ENCODE results near the gene SLC27A2. TPM values are rescaled to one million over a fixed set of nuclear protein-coding genes. Genes with fewer than 3 reads are reported as not detected.
A peak's percentile ranks its signal among the peaks of the same experiment; 100 is the strongest.
"Not testable (repeated sequence)": the region's sequence is repeated elsewhere in the genome, so short reads cannot be mapped to it uniquely, and the experiment has no call there.

SLC27A2 gene
- total RNA-seq = 10 to 100 TPM; 72.6 to 77.6 TPM

DNA sequence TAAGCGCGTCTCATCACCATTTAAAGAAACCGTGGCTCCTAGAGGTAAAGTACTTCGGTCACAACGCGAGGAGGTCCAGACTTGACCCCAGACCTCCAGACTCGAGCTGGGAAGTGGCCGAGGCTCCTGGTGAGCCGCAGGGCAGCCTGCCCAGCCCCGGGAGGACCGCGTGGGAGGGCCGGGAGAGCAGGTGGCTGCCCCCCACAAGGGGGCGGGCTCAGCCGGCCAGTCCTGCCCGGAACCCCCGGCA lies at the start of gene SLC27A2:
TSS of gene SLC27A2 (plus strand) at position 228 of the 250 bp plus-strand sequence. CDS start 232 bp downstream, outside the sequence.
- Mint-ChIP-seq H3K4me1 (ENCODE audit: low read depth in 2 of 2) (peaks cover 59% of the 10 kb centered on the region in 2 donors), H3K36me3 (peaks cover 7% of the 10 kb centered on the region), H3K27me3 (no peaks in the 10 kb centered on the region), H3K27ac (peak within 1 kb of the TSS; percentile 97 to 99), H3K9me3 (no peaks in the 10 kb centered on the region), H3K4me3 (peak within 1 kb of the TSS; percentile 96)
- peak; percentile 59 to 73 for ATAC-seq
- DNase-seq (ENCODE audit: low spot score) = peak; percentile 79

DNA sequence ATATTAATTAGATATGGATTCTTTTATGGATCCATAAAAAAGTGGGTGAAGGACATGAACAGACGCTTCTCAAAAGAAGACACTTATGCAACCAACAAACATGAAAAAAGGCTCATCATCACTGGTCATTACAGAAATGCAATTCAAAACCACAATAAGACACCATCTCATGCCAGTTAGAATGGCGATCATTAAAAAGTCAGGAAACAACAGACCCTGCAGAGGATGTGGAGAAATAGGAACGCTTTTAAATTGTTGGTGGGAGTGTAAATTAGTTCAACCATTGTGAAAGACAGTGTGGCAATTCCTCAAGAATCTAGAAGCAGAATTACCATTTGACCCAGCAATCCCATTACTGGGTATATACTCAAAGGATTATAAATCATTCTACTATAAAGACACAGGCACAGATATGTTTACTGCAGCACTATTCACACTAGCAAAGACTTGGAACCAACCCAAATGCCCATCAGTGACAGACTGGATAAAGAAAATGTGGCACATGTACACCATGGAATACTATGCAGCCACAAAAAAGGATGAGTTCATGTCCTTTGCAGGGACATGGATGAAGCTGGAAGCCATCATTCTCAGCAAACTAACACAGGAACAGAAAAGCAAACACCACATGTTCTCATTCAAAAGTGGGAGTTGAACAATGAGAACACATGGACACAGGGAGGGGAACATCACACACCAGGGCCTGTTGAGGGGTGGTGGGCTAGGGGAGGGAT lies 49.6 kb upstream of the SLC27A2 start:
- not testable (repeated sequence) for H3K27me3 Mint-ChIP-seq; ATAC-seq; DNase-seq (ENCODE audit: low spot score); H3K9me3 Mint-ChIP-seq
- H3K36me3 Mint-ChIP-seq = peaks cover 36% of the 10 kb centered on the region
- H3K27ac Mint-ChIP-seq = peak overlapping the region; percentile 82 to 94
- peaks cover 50 to 56% of the 10 kb centered on the region in 2 donors for H3K4me1 Mint-ChIP-seq (ENCODE audit: low read depth in 2 of 2)
- peak overlapping the region; percentile 48 for H3K4me3 Mint-ChIP-seq

DNA sequence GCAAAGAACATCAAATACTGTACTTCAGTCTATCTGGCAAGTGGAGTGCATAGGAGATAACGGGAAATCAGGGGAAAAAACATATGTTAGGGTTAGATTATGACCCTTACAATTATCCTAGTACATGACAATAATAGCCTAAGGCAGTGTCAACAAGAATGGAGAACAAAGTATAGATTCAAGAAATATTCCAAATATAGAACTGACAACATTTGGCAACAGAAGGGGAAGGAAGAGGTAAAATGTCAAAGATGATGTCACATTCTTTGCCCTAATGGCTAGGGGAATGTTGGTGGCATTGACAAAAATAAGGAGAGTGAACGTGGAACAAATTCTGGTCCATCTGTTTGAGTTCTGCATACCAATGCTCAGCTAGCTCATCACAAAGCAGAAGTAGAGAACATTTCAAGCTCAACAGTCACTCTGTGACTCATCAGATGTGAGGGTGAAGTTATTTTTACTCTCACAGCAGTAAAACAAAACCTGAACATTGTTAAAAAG lies 47.4 kb upstream of the SLC27A2 start:
- Mint-ChIP-seq H3K36me3 (peaks cover 22% of the 10 kb centered on the region), H3K4me1 (ENCODE audit: low read depth in 2 of 2) (peaks cover 55 to 60% of the 10 kb centered on the region in 2 donors), H3K9me3 (peaks cover 5% of the 10 kb centered on the region), H3K4me3 (peak overlapping the region; percentile 81), H3K27me3 (no peaks in the 10 kb centered on the region), H3K27ac (peak overlapping the region; percentile 88 to 94)
- ATAC-seq (peak; percentile 9 to 63), DNase-seq (ENCODE audit: low spot score) (no peak)

DNA sequence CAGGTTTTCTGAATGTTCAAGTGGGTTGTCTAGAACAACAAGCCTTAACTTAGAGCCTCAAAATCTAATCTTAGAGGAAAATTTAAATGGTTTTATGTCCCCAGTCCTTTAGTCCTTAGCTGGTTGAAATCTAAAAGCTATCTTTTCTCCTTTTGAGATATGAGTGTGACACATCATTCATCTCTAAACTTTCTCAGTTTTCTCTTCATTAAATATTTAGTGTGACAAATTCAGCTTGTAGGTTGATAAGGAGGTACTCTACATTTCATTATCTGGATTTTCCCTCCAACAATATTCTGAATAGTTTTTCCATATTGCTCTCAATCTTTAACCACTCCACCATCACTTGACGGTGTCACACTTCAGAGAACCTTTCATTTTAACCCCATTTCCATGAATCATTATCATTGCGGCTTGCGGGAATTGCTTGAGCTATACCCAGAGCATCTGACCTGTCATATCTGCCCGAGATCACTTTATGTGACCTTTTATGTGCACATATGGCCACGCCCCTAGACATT lies 46.9 kb upstream of the SLC27A2 start:
- H3K4me3 Mint-ChIP-seq = peak overlapping the region; percentile 81
- peak; percentile 65 for DNase-seq (ENCODE audit: low spot score)
- H3K9me3 Mint-ChIP-seq = peaks cover 5% of the 10 kb centered on the region
- no peaks in the 10 kb centered on the region for H3K27me3 Mint-ChIP-seq
- peak overlapping the region; percentile 88 to 94 for H3K27ac Mint-ChIP-seq
- ATAC-seq = peak; percentile 84 to 91
- peaks cover 57 to 60% of the 10 kb centered on the region in 2 donors for H3K4me1 Mint-ChIP-seq (ENCODE audit: low read depth in 2 of 2)
- peaks cover 21% of the 10 kb centered on the region for H3K36me3 Mint-ChIP-seq

DNA sequence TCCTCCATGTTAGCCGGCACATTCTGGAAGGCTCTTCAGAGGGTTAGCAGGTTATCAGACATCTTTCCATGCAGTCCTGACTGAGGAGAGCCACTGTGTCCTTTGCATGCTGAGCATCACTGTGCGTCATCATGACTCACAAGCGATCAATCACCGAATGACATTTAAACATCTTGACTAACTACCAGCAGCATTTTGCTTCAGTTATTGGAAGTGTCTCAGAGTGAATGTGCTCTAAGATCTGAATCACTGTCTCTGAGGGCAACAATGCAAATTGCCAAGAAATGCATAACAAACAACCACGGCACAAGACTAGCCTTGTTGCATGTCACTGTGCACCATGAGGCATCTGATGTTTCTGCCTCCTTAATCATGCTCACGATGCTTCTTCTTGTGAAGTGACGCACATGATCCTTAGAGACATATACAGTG lies 44.6 kb upstream of the SLC27A2 start:
- H3K4me3 Mint-ChIP-seq = peak overlapping the region; percentile 86
- peaks cover 52 to 54% of the 10 kb centered on the region in 2 donors for H3K4me1 Mint-ChIP-seq (ENCODE audit: low read depth in 2 of 2)
- no peak for DNase-seq (ENCODE audit: low spot score)
- peak; percentile 56 to 75 for ATAC-seq
- H3K9me3 Mint-ChIP-seq = no peaks in the 10 kb centered on the region
- H3K27ac Mint-ChIP-seq = peak overlapping the region; percentile 88 to 94
- no peaks in the 10 kb centered on the region for H3K27me3 Mint-ChIP-seq
- peaks cover 14% of the 10 kb centered on the region for H3K36me3 Mint-ChIP-seq

DNA sequence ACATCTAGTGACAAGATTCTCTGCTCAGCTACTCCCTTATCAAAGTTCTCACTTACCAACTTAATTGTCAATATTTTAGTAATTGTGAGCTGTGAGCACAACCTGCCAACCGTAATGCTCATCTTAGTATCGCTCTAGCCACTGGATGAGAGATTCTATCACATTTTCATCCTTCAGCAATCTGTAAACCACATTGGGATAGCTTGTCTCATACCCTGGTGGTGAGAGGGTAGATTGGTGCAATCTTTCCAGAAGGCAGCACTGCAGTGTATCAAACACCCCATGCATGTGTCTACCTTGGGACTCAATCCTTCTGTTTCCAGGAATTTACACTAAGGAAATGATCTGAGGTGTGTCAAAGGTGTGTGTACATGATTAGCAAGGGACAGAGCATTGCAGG lies 44.1 kb upstream of the SLC27A2 start:
- H3K4me3 Mint-ChIP-seq = peak overlapping the region; percentile 86
- ATAC-seq = peak; percentile 17 to 47
- no peaks in the 10 kb centered on the region for H3K27me3 Mint-ChIP-seq
- H3K36me3 Mint-ChIP-seq = peaks cover 16% of the 10 kb centered on the region
- no peak for DNase-seq (ENCODE audit: low spot score)
- peak overlapping the region; percentile 88 to 94 for H3K27ac Mint-ChIP-seq
- peaks cover 54 to 55% of the 10 kb centered on the region in 2 donors for H3K4me1 Mint-ChIP-seq (ENCODE audit: low read depth in 2 of 2)
- no peaks in the 10 kb centered on the region for H3K9me3 Mint-ChIP-seq

DNA sequence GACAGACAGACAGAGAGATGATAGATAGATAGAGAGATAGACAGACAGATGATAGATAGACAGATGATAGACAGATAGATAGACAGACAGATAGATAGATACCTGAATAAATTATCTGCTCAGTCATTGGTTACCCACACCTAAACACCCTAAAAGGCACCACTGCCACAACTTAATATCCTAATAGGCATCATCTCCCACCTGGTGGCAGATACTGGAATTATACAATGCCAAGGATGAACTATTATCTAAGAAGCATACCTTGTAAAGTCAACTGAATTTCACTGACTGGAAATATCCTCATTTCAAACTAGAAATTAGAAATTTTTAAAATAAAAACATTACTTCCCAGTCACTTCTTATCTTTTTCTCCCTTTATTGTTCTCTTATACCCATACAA lies 43.6 kb upstream of the SLC27A2 start:
- Mint-ChIP-seq H3K4me1 (ENCODE audit: low read depth in 2 of 2) (peaks cover 57 to 59% of the 10 kb centered on the region in 2 donors), H3K27me3 (no peaks in the 10 kb centered on the region), H3K27ac (peak overlapping the region; percentile 88 to 94), H3K9me3 (no peaks in the 10 kb centered on the region), H3K36me3 (peaks cover 20% of the 10 kb centered on the region), H3K4me3 (peak overlapping the region; percentile 86)
- ATAC-seq = no peak
- no peak for DNase-seq (ENCODE audit: low spot score)

DNA sequence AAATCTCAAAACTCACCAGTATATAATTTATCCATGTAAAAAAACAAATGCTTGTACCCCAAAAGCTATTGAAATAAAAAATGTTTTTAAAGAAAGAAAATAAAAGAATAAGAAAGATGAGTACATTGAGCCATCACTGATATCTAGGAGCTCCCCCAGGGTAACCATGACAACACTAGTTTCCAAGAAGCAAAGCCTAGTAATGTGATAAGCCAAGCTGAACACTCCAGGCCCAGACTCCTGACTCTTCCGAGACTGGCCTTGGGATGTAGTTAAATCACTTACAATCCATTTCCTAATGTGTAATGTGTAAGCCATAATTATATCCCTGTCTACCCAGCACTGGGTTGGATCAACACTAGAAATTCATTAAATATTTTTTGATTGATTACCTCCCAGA lies 41.9 kb upstream of the SLC27A2 start:
- Mint-ChIP-seq H3K27me3 (no peaks in the 10 kb centered on the region), H3K4me3 (no peak overlapping the region), H3K4me1 (ENCODE audit: low read depth in 2 of 2) (peaks cover 65 to 66% of the 10 kb centered on the region in 2 donors), H3K9me3 (peaks cover 3% of the 10 kb centered on the region), H3K36me3 (peaks cover 35% of the 10 kb centered on the region), H3K27ac (peak overlapping the region in 1 of 2 donors; percentile 66)
- no peak for ATAC-seq
- DNase-seq (ENCODE audit: low spot score) = no peak

DNA sequence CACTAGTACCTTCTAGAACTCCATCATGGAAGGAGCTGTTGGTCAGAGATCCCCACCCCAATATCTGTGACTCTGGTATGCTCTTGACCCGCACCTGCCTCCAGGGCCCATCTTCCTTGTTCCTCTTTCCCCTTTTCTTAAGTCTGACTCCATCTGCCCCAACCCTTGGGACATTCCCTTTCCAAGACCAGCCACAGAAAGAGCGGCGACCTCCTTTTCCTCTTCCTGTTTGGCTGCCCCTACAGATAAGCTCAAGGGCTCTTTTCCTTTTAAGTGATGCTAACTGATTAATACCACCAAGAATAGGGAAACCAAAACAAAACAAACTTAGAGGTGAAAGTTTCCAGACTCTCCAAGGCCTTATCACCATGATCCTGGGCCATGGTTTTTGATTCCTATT lies 41.0 kb upstream of the SLC27A2 start:
- ATAC-seq (no peak), DNase-seq (ENCODE audit: low spot score) (no peak)
- Mint-ChIP-seq H3K27ac (peak overlapping the region in 1 of 2 donors; percentile 44), H3K36me3 (peaks cover 34% of the 10 kb centered on the region), H3K27me3 (no peaks in the 10 kb centered on the region), H3K4me3 (no peak overlapping the region), H3K9me3 (peaks cover 3% of the 10 kb centered on the region), H3K4me1 (ENCODE audit: low read depth in 2 of 2) (peaks cover 60 to 64% of the 10 kb centered on the region in 2 donors)

DNA sequence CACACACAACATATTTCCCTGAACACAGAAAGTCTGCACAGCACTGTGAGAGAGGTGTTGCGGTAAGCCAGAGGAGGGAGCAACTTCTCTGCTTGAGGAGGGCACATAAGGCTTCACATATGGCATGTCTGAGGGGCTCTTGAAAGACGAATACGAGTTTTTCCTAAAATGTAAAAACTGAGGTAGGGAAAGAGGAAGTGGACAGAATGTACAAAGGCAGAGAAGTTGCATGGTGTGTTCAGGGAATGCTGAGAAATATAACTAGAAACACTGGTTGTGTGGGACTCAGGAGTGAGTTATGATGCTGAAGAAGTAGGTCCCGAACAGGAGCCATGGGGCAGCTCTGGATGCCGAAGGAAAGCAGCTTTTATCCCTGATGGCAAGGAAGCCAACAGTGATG lies 40.1 kb upstream of the SLC27A2 start:
- Mint-ChIP-seq H3K36me3 (peaks cover 31% of the 10 kb centered on the region), H3K4me3 (no peak overlapping the region), H3K27ac (peak overlapping the region; percentile 72 to 77), H3K4me1 (ENCODE audit: low read depth in 2 of 2) (peaks cover 58 to 61% of the 10 kb centered on the region in 2 donors), H3K9me3 (peaks cover 3% of the 10 kb centered on the region), H3K27me3 (no peaks in the 10 kb centered on the region)
- DNase-seq (ENCODE audit: low spot score) (no peak), ATAC-seq (no peak)

DNA sequence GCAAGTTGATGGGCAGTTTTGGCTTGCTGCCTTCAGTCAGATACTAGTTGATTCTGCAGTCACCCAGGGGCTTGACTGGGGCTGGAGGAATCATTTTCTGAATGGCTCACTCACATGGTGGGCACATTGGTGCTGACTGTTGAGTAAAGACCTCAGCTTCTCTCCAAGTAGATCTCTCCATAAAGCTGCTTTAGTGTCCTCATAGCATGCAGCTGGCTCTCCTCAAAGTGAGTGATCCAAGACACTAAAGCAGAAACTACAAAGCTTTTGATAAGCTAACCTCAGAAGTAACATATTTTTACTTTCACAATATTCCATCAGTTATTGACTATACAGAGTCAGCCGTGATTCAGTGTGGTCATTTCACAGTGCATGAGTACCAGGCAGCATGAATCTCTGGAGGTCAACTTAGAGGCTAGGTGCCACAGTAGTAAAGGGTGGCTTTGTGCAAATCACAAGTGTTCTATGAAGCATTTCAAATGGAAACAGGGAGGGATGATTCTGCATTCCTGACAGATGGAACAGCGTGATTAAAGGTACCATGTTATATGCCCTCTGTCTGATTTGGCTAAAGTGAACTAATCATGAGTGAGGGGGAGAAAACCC lies 38.6 kb upstream of the SLC27A2 start:
- peak; percentile 74 to 84 for ATAC-seq

DNA sequence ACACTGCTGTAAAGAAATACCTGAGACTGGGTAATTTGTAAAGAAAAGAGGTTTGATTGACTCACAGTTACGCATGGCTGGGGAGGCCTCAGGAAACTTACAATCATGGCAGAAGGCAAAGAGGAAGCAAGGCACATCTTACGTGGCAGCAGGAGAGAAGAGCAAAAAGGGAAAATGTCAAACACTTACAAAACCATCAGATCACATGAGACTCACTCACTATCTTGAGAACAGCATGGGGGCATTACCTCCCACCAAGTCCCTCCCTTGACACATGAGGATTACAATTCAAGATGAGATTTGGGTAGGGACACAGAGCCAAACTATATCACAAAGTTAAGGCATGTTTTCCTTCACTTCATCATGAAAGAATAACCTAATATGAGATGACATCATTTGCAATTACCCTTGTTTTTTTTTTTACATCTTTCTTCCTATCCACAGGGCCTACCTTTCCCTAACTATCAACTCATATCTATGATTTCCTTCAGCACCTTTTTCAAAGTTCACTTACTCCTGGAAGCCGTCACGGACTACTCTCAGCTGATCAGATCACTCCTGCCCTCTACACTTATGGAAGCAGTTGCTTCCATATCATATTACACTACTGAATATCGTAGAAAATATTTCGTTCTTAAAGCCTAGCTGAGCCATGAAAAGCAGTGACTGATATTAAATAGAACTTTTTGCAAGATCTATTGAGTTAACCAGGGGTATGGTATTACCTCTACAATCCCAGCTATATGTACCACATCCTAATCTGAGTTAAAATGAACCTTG lies 37.5 kb upstream of the SLC27A2 start:
- H3K27ac Mint-ChIP-seq = peak overlapping the region; percentile 72 to 77
- no peaks in the 10 kb centered on the region for H3K27me3 Mint-ChIP-seq
- peaks cover 40 to 48% of the 10 kb centered on the region in 2 donors for H3K4me1 Mint-ChIP-seq (ENCODE audit: low read depth in 2 of 2)
- ATAC-seq (no peak), DNase-seq (ENCODE audit: low spot score) (no peak)
- H3K9me3 Mint-ChIP-seq = peaks cover 3% of the 10 kb centered on the region
- peak overlapping the region; percentile 11 for H3K4me3 Mint-ChIP-seq
- H3K36me3 Mint-ChIP-seq = peaks cover 27% of the 10 kb centered on the region

More for the DNA sequence above, 38.6 kb upstream of the SLC27A2 start:
- H3K4me3 Mint-ChIP-seq = peak overlapping the region; percentile 11
- no peaks in the 10 kb centered on the region for H3K27me3 Mint-ChIP-seq
- peak overlapping the region; percentile 72 to 77 for H3K27ac Mint-ChIP-seq
- peaks cover 27% of the 10 kb centered on the region for H3K36me3 Mint-ChIP-seq
- DNase-seq (ENCODE audit: low spot score) = no peak
- H3K4me1 Mint-ChIP-seq (ENCODE audit: low read depth in 2 of 2) = peaks cover 43 to 48% of the 10 kb centered on the region in 2 donors
- H3K9me3 Mint-ChIP-seq = peaks cover 3% of the 10 kb centered on the region

DNA sequence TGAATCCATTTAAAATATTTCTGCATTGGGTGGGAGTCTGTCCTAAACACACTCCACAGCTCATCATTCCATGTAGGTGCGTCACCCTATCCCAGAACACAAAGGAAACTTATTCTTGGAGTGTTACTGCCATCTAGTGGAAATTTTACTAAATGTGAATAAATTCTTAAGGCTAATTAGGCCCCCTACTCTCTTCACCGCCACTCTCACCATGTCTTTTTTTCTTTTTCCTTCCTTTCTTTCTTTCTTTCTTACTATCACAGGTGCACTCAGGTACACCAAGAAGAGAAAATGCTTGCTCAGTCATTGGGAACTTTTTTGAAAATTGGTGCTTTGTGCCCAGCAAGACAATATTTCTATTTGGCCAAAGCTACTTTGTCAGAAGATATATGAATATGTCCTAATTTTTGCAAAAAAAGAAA lies 36.5 kb upstream of the SLC27A2 start:
- peaks cover 36 to 48% of the 10 kb centered on the region in 2 donors for H3K4me1 Mint-ChIP-seq (ENCODE audit: low read depth in 2 of 2)
- peaks cover 3% of the 10 kb centered on the region for H3K9me3 Mint-ChIP-seq
- ATAC-seq = peak; percentile 39 to 77
- peaks cover 27% of the 10 kb centered on the region for H3K36me3 Mint-ChIP-seq
- no peak for DNase-seq (ENCODE audit: low spot score)
- H3K27me3 Mint-ChIP-seq = no peaks in the 10 kb centered on the region
- H3K27ac Mint-ChIP-seq = peak overlapping the region; percentile 72 to 77
- H3K4me3 Mint-ChIP-seq = no peak overlapping the region

Measured in natural killer cell treated with Interleukin-12 subunit alpha and Interleukin-12 subunit beta and Interleukin-15 and Interleukin-18, amount 100 ng/mL, for 72 hours (primary cell).